Posterior cingulate gyrus (tissue), 11 donors: Measurements from ENCODE around the gene LOC128125822.
"Not testable (repeated sequence)": the region's sequence is repeated elsewhere in the genome, so short reads cannot be mapped to it uniquely, and the experiment has no call there.

Source experiments
- DNase-seq, 10 donors: peaks; one replicate each; pipeline versions ENCODE4 v3.0.0 to v3.0.0-alpha.2; 2020 to 2021; ENCODE audit warnings: mixed read lengths in 3 of 10
- intact Hi-C: fragments of 100-400 bp; cut with DNase I; formaldehyde crosslinking; loops from one replicate; pipeline ENCODE4 v1.15.1; 2023

Gene LOC128125822

GRCh38 chr6:63579937-63580703 is 7.8 kb downstream of the LOC128125822 start:
- DNase-seq, result no peak
- intact Hi-C loops, result loop anchor here (10.0 kb wide), 1 partner anchor 225 kb away; no protein-coding TSS in a partner anchor

GRCh38 chr6:63580704-63580961 is 8.4 kb downstream of the LOC128125822 start:
- no peak for DNase-seq

GRCh38 chr6:63581355-63582013 is 9.2 kb downstream of the LOC128125822 start:
- no peak for DNase-seq
- intact Hi-C loops, result loop anchor here (10.0 kb wide), 1 partner anchor 227 kb away; no protein-coding TSS in a partner anchor

More at GRCh38 chr6:63580704-63580961, 8.4 kb downstream of the LOC128125822 start:
- intact Hi-C loops, result loop anchor here (10.0 kb wide), 1 partner anchor 226 kb away; no protein-coding TSS in a partner anchor

- intact Hi-C loops, result loop anchor here (10.0 kb wide), 1 partner anchor 228 kb away; no protein-coding TSS in a partner anchor
Observed at GRCh38 chr6:63582579-63583231, 10.4 kb downstream of the LOC128125822 start.

GRCh38 chr6:63584125-63584514 is 11.8 kb downstream of the LOC128125822 start:
- no peak for DNase-seq
- intact Hi-C loops, result loop anchor here (10.0 kb wide), 1 partner anchor 229 kb away; no protein-coding TSS in a partner anchor

More at GRCh38 chr6:63582579-63583231, 10.4 kb downstream of the LOC128125822 start:
- DNase-seq, result no peak

- intact Hi-C loops, result loop anchor here (10.0 kb wide), 1 partner anchor 230 kb away; no protein-coding TSS in a partner anchor
- peak in 2 of 10 donors; percentile 9 to 49 for DNase-seq
Observed at GRCh38 chr6:63584566-63584965, 12.3 kb downstream of the LOC128125822 start.

- DNase-seq, result not testable (repeated sequence)
- intact Hi-C loops, result loop anchor here (10.0 kb wide), 1 partner anchor 231 kb away; no protein-coding TSS in a partner anchor
Observed at GRCh38 chr6:63585652-63586051, 13.4 kb downstream of the LOC128125822 start.

- no peak for DNase-seq
- intact Hi-C loops, result loop anchor here (10.0 kb wide), 1 partner anchor 235 kb away; no protein-coding TSS in a partner anchor
Observed at GRCh38 chr6:63589952-63590411, 17.7 kb downstream of the LOC128125822 start.

- intact Hi-C loops, result no loop called here
- DNase-seq, result no peak
Observed at GRCh38 chr6:63592886-63593285, 20.6 kb downstream of the LOC128125822 start.

GRCh38 chr6:63597141-63598048 is 25.1 kb downstream of the LOC128125822 start:
- DNase-seq, result no peak
- intact Hi-C loops, result loop anchor here (1.0 kb wide), 2 partner anchors 38 to 167 kb away; partner anchors contain the start of gene PHF3

- intact Hi-C loops, result loop anchor here (1.0 kb wide), 2 partner anchors 37 to 166 kb away; partner anchors contain the start of gene PHF3
- peak; percentile 38 to 94 (median 74) for DNase-seq
Observed at GRCh38 chr6:63598049-63599036, 26.1 kb downstream of the LOC128125822 start.

GRCh38 chr6:63599243-63599642 is 27.0 kb downstream of the LOC128125822 start:
- intact Hi-C loops, result no loop called here
- DNase-seq, result no peak

- DNase-seq, result no peak
- intact Hi-C loops, result no loop called here
Observed at GRCh38 chr6:63600136-63600535, 27.9 kb downstream of the LOC128125822 start.

- DNase-seq, result no peak
- intact Hi-C loops, result no loop called here
Observed at GRCh38 chr6:63609231-63609630, 37.0 kb downstream of the LOC128125822 start.

- intact Hi-C loops, result no loop called here
Observed at GRCh38 chr6:63610944-63611343, 38.7 kb downstream of the LOC128125822 start.

GRCh38 chr6:63611560-63611959 is 39.3 kb downstream of the LOC128125822 start:
- no peak for DNase-seq
- intact Hi-C loops, result no loop called here

More at GRCh38 chr6:63610944-63611343, 38.7 kb downstream of the LOC128125822 start:
- no peak for DNase-seq

- DNase-seq, result no peak
- intact Hi-C loops, result no loop called here
Observed at GRCh38 chr6:63615590-63615989, 43.3 kb downstream of the LOC128125822 start.
